K562 (cell line): Measurements from ENCODE around the gene ADGRF5.

Source experiments
- CTCF ChIP-seq, 3 experiments: IDR thresholded peaks in 2 of 3; conservative IDR thresholded peaks in 1 of 3; 2 replicates each; pipeline ENCODE4 v1.5.1; 2011 to 2012; ENCODE audit warnings: low read length in 3 of 3, mild to moderate bottlenecking in 3 of 3, control low read depth in 2 of 3, improper control_type of control experiment in 1 of 3, inconsistent platforms in 1 of 3, low read depth in 1 of 3, mixed read lengths in 1 of 3, moderate library complexity in 1 of 3; ENCODE audit not compliant: insufficient read depth in 2 of 3
- ESRRA ChIP-seq: fragments of 450-650 bp; IDR thresholded peaks from 2 replicates; pipeline ENCODE4 v1.6.1; 2014; ENCODE audit warnings: low read depth, mild to moderate bottlenecking, moderate library complexity, borderline replicate concordance
- HDGF ChIP-seq: fragments of 450-650 bp; IDR thresholded peaks from 2 replicates; pipeline ENCODE4 v1.6.1; 2016
- LARP7 ChIP-seq: fragments of 450-650 bp; IDR thresholded peaks from 2 replicates; pipeline ENCODE4 v1.6.1; 2016
- NELFE ChIP-seq: IDR thresholded peaks from 2 replicates; pipeline ENCODE4 v1.6.1; 2011; ENCODE audit warnings: mild to moderate bottlenecking; ENCODE audit not compliant: insufficient read depth, insufficient read length
- PHF8 ChIP-seq: fragments of 200-600 bp; sonication (generic); IDR thresholded peaks from 2 replicates; pipeline ENCODE4 v1.6.1; 2012; ENCODE audit warnings: mixed run types, mild to moderate bottlenecking, inconsistent platforms, low read length, moderate library complexity, borderline replicate concordance
- POLR2G ChIP-seq: fragments of 200-400 bp; formaldehyde crosslinking; IDR thresholded peaks from 2 replicates; pipeline ENCODE4 v1.6.1; 2017; ENCODE audit warnings: low read depth, mild to moderate bottlenecking, antibody characterized with exemption, low read length, moderate library complexity
- SRF ChIP-seq, 2 experiments: fragments of 250-450, 450-650 bp in 1 of 2; sonication (Bioruptor Pico) in 1 of 2; sonication (generic) in 1 of 2; formaldehyde crosslinking; IDR thresholded peaks; 2 replicates each; pipeline versions ENCODE4 v1.5.0 to v1.5.1; 2020 to 2022; ENCODE audit warnings: mild to moderate bottlenecking in 1 of 2, missing genetic modification reagents in 1 of 2
- ZBTB7A ChIP-seq: IDR thresholded peaks from 2 replicates; pipeline ENCODE4 v1.6.1; 2011; ENCODE audit warnings: low read depth, mild to moderate bottlenecking, low read length, moderate library complexity, borderline replicate concordance; ENCODE audit not compliant: control insufficient read depth
- ZNF134 ChIP-seq: fragments of 250-450 bp; sonication (Bioruptor Pico); conservative IDR thresholded peaks from 2 replicates; pipeline ENCODE4 v1.4.0; 2020
- ZNF146 ChIP-seq: IDR thresholded peaks from one replicate; pipeline ENCODE4 v1.6.1; 2018; ENCODE audit warnings: missing compliant biosample characterization; ENCODE audit not compliant: unreplicated experiment

GRCh38 chr6:46863791-46864190, 57.9 kb downstream of the ADGRF5 start:
- no peak for TF ChIP-seq ZNF134 (CRISPR knock-in tag)
- TF ChIP-seq CTCF (IDR thresholded peaks at IDR 0.05 in 2 of 3, conservative IDR thresholded peaks at IDR 0.05 in 1 of 3; ENCODE audit: insufficient read depth in 2 of 3, low read depth in 1 of 3, low read length in 3 of 3) = no peak
- no peak for TF ChIP-seq ZNF146 (CRISPR knock-in tag)
- TF ChIP-seq POLR2G = no peak
- no peak for TF ChIP-seq ZBTB7A
- no peak for TF ChIP-seq NELFE
- TF ChIP-seq LARP7 = no peak
- no peak for TF ChIP-seq PHF8
- no peak for TF ChIP-seq ESRRA
- no peak for TF ChIP-seq HDGF
- no peak for TF ChIP-seq SRF (CRISPR knock-in tag; IDR thresholded peaks at IDR 0.05)
